NB4 (cell line): ENCODE measurements around the gene PLLP.

Experiments
- POLR2A ChIP-seq: IDR thresholded peaks from 2 replicates; pipeline ENCODE4 v1.6.1; 2011; ENCODE audit warnings: mild to moderate bottlenecking; ENCODE audit not compliant: insufficient read length; ENCODE audit errors: extremely low read depth
- TF ChIP-seq, protein P1 (sequence below): IDR thresholded peaks from one replicate; pipeline ENCODE4 v1.5.1; 2012; ENCODE audit warnings: low read depth, low read length

DNA sequence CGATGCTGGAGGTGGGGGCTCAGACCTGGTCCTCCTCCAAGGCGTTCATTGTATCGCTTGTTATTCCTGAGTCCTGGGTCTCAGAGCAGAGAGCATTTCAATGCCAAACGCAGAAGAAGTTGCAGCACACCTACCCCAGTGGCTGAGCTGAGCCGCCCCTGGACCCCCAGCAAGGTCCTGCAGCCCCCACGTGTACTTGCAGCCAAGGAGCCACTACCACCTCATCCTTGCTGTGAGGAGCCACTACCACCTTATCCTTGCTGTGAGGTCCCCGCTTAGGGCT, 13.5 kb downstream of the PLLP start:
- no peak for TF ChIP-seq POLR2A
- TF ChIP-seq, protein P1, sequence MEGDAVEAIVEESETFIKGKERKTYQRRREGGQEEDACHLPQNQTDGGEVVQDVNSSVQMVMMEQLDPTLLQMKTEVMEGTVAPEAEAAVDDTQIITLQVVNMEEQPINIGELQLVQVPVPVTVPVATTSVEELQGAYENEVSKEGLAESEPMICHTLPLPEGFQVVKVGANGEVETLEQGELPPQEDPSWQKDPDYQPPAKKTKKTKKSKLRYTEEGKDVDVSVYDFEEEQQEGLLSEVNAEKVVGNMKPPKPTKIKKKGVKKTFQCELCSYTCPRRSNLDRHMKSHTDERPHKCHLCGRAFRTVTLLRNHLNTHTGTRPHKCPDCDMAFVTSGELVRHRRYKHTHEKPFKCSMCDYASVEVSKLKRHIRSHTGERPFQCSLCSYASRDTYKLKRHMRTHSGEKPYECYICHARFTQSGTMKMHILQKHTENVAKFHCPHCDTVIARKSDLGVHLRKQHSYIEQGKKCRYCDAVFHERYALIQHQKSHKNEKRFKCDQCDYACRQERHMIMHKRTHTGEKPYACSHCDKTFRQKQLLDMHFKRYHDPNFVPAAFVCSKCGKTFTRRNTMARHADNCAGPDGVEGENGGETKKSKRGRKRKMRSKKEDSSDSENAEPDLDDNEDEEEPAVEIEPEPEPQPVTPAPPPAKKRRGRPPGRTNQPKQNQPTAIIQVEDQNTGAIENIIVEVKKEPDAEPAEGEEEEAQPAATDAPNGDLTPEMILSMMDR: no peak
